ENCODE data around the gene SLC6A7. TPM values are rescaled to one million over a fixed set of nuclear protein-coding genes. Genes with fewer than 3 reads are reported as not detected.

Gene SLC6A7
- total RNA-seq, 2 experiments from 2014 or later: not detected

DNA sequence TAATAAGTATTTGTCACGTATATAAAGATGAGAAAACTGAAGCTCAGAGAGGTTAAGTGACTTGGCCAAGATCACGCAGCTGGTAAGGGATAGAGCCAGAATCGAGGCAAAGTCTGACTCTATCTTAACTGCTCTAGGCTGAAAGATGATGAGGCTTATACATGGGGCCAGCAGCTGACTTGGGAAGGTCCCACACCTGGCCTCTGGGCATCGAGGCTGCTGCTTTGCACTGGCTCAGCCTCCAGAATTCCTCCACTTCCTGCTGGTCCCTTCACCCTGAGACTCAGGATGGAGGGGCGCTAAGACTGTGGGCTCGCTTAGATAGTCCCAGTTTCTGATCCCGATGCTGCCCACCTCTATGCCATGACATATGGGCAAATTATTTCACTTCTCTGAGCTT lies 64.5 kb downstream of the SLC6A7 start:
- Mint-ChIP-seq H3K27me3 (no peaks in the 10 kb centered on the region), H3K36me3 (no peaks in the 10 kb centered on the region), H3K9me3 (no peaks in the 10 kb centered on the region), H3K4me1 (peaks cover 2% of the 10 kb centered on the region), H3K27ac (no peak overlapping the region), H3K4me3 (no peak overlapping the region)
- ATAC-seq (ENCODE audit: low read depth) (no peak), DNase-seq (no peak)
- POLR2A ChIA-PET: no interaction called here

DNA sequence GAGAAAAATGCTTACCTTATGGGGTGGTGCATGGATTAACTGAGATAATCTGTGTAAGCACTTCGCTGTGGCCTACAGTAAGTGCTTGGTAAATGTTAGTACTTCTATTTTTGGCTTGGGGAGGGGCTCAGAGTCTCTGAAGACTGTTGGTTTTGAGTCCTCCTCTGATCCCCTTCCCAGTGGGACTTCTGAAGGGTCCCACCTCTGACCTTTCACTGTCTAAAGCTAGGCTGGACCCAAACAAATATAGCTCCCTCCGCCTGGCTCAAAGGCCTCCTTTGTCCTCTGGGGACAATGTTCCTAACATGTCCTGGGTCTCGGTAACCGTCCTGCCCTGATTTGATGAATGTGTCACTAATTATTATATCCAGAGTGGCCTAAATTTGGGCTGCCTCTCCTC lies 64.9 kb downstream of the SLC6A7 start:
- DNase-seq: no peak
- no peaks in the 10 kb centered on the region for H3K27me3 Mint-ChIP-seq
- no peaks in the 10 kb centered on the region for H3K9me3 Mint-ChIP-seq
- no peak for ATAC-seq (ENCODE audit: low read depth)
- H3K27ac Mint-ChIP-seq: no peak overlapping the region
- POLR2A ChIA-PET: no interaction called here
- H3K4me3 Mint-ChIP-seq: no peak overlapping the region
- H3K4me1 Mint-ChIP-seq: peaks cover 2% of the 10 kb centered on the region
- H3K36me3 Mint-ChIP-seq: no peaks in the 10 kb centered on the region

DNA sequence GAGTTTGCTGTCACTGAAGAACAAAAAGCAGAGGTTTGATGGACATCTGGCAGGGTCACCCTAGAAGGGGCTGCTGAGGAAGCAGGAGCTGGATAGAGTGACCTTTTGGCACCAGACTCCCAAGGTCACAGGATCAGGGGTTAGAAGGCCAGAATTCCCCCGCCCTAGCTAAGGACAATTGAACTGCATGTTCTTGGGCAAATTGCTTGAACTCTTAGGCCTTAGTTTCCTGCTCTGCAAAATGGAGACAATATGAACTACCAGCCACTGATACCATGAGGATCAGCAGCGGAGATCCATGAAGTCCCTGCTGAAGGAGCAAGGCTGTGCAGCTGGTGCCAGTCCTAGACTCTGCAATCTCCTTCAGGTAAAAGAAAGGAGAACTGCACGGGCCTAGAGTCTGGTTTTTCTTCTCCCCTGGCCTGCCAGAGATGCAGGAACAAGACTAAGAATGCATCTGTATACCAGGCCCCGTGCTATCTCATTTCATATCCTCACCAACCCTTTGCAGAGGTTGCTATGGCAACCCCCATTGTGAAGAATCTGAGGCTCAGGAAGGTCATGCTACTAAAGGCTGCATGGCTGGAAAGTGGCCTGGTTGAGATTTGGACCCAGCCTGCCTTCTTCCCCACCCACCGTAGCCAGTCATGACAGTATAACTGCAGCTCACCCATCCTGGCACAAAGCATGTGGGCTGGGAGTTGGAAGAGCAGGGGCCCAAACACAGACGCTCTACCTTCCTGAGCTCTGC lies 66.0 kb downstream of the SLC6A7 start:
- Mint-ChIP-seq H3K4me1 (peaks cover 2% of the 10 kb centered on the region), H3K4me3 (no peak overlapping the region), H3K36me3 (no peaks in the 10 kb centered on the region), H3K27ac (no peak overlapping the region), H3K27me3 (no peaks in the 10 kb centered on the region), H3K9me3 (no peaks in the 10 kb centered on the region)
- POLR2A ChIA-PET: no interaction called here
- DNase-seq: no peak
- no peak for ATAC-seq (ENCODE audit: low read depth)

GRCh38 chr5:150256410-150257064 lies 66.7 kb downstream of the SLC6A7 start:
- ATAC-seq (ENCODE audit: low read depth) (no peak), DNase-seq (no peak)
- no peak overlapping the region for H3K27ac Mint-ChIP-seq
- H3K27me3 Mint-ChIP-seq: no peaks in the 10 kb centered on the region
- no peaks in the 10 kb centered on the region for H3K36me3 Mint-ChIP-seq
- H3K4me1 Mint-ChIP-seq: peaks cover 2% of the 10 kb centered on the region
- no peaks in the 10 kb centered on the region for H3K9me3 Mint-ChIP-seq
- no peak overlapping the region for H3K4me3 Mint-ChIP-seq
- POLR2A ChIA-PET: no interaction called here

- Mint-ChIP-seq H3K27me3 (no peaks in the 10 kb centered on the region), H3K36me3 (no peaks in the 10 kb centered on the region), H3K4me1 (peaks cover 2% of the 10 kb centered on the region), H3K9me3 (no peaks in the 10 kb centered on the region), H3K4me3 (no peak overlapping the region), H3K27ac (no peak overlapping the region)
- POLR2A ChIA-PET: no interaction called here
- no peak for ATAC-seq (ENCODE audit: low read depth)
- no peak for DNase-seq
These were observed 67.6 kb downstream of the SLC6A7 start for GRCh38 chr5:150257424-150257823.

DNA sequence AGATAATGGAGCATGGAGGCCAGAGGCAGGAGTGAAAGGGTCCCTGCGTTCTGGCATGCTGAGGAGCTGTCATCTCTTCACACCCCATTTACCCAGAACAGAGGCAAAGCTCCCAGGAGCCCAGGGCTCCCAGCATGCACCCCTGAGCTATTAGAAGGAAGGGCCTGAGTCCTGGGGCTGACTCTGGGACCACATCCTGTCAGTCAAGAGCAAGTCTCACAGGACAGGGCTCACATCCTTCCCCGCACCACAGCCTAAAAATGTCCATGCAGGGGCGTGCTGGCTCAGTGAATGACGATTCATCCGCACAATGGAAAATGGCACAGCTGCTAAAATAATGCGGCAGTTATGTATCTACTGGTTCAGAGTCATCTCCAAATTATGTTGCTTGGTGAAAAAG lies 68.3 kb downstream of the SLC6A7 start:
- DNase-seq (no peak), ATAC-seq (ENCODE audit: low read depth) (peak; percentile 46)
- H3K36me3 Mint-ChIP-seq: no peaks in the 10 kb centered on the region
- no peak overlapping the region for H3K27ac Mint-ChIP-seq
- H3K9me3 Mint-ChIP-seq: no peaks in the 10 kb centered on the region
- no peak overlapping the region for H3K4me3 Mint-ChIP-seq
- H3K4me1 Mint-ChIP-seq: peaks cover 2% of the 10 kb centered on the region
- POLR2A ChIA-PET: no interaction called here
- no peaks in the 10 kb centered on the region for H3K27me3 Mint-ChIP-seq

Other genes with a start within 250 kb of the SLC6A7 start
- gene PDE6A, start 245.3 kb upstream of the SLC6A7 start, total RNA-seq: not detected
- 1 to 10 TPM; 8.6 to 9.7 TPM for gene SLC26A2, start 229.3 kb upstream of the SLC6A7 start, total RNA-seq
- 1 to 10 TPM; 2.6 to 3.4 TPM for gene TIGD6, start 189.4 kb upstream of the SLC6A7 start, total RNA-seq
- 10 to 100 TPM; 36.3 to 41.3 TPM for gene HMGXB3, start 189.3 kb upstream of the SLC6A7 start, total RNA-seq
- 1 to 10 TPM; 3.4 to 3.6 TPM for gene CSF1R, start 103.5 kb upstream of the SLC6A7 start, total RNA-seq
- 10 to 100 TPM; 33.4 to 41.5 TPM for gene PDGFRB, start 34.2 kb upstream of the SLC6A7 start, total RNA-seq
- gene CDX1, start 23.3 kb upstream of the SLC6A7 start, total RNA-seq: not detected
- gene CAMK2A, start 99.7 kb downstream of the SLC6A7 start, total RNA-seq: not detected
- not detected for gene ARSI, start 112.8 kb downstream of the SLC6A7 start, total RNA-seq
- gene TCOF1, start 167.6 kb downstream of the SLC6A7 start, total RNA-seq: 10 to 100 TPM; 68.8 to 72.5 TPM
- gene CD74, start 222.8 kb downstream of the SLC6A7 start, total RNA-seq: 100 to 1,000 TPM; 341 to 350 TPM

Measured in activated naive CD8-positive, alpha-beta T cell treated with anti-CD3 and anti-CD28 coated beads, Interleukin-2, amount 10 ng/mL, durations not matched to agents 7 days and 5 days (primary cell).